ENCODE data around the gene PARM1.
A peak's percentile ranks its signal among the peaks of the same experiment; 100 is the strongest.

Gene PARM1

GRCh38 chr4:75035321-75035720, 102.4 kb downstream of the PARM1 start:
- no peak for DNase-seq

GRCh38 chr4:75036046-75036830, 103.3 kb downstream of the PARM1 start:
- DNase-seq, result no peak

GRCh38 chr4:75037252-75037651, 104.3 kb downstream of the PARM1 start:
- DNase-seq, result no peak

GRCh38 chr4:75038376-75038775, 105.5 kb downstream of the PARM1 start:
- DNase-seq, result no peak

- DNase-seq, result no peak
Measured at GRCh38 chr4:75040703-75041102, 107.8 kb downstream of the PARM1 start.

- DNase-seq, result no peak
Measured at GRCh38 chr4:75042601-75043208, 109.8 kb downstream of the PARM1 start.

- no peak for DNase-seq
Measured at GRCh38 chr4:75046226-75046625, 113.3 kb downstream of the PARM1 start.

- no peak for DNase-seq
Measured at GRCh38 chr4:75046641-75047040, 113.7 kb downstream of the PARM1 start.

GRCh38 chr4:75048208-75048879, 115.4 kb downstream of the PARM1 start:
- no peak for DNase-seq

- no peak for DNase-seq
Measured at GRCh38 chr4:75051431-75051830, 118.5 kb downstream of the PARM1 start.

- no peak for DNase-seq
Measured at GRCh38 chr4:75053352-75053751, 120.4 kb downstream of the PARM1 start.

GRCh38 chr4:75054078-75054477, 121.2 kb downstream of the PARM1 start:
- no peak for DNase-seq

GRCh38 chr4:75056277-75056676, 123.4 kb downstream of the PARM1 start:
- no peak for DNase-seq

GRCh38 chr4:75057369-75057768, 124.5 kb downstream of the PARM1 start:
- no peak for DNase-seq

GRCh38 chr4:75058486-75058885, 125.6 kb downstream of the PARM1 start:
- no peak for DNase-seq

GRCh38 chr4:75063433-75063832, 130.5 kb downstream of the PARM1 start:
- DNase-seq, result no peak

- peak; percentile 12 for DNase-seq
Measured at GRCh38 chr4:75065909-75066308, 133.0 kb downstream of the PARM1 start.

- DNase-seq, result no peak
Measured at GRCh38 chr4:75069493-75070074, 136.7 kb downstream of the PARM1 start.

- DNase-seq, result no peak
Measured at GRCh38 chr4:75071317-75071716, 138.4 kb downstream of the PARM1 start.

- no peak for DNase-seq
Measured at GRCh38 chr4:75080888-75081287, 148.0 kb downstream of the PARM1 start.

GRCh38 chr4:75081561-75081960, 148.6 kb downstream of the PARM1 start:
- no peak for DNase-seq

GRCh38 chr4:75087416-75087815, 154.5 kb downstream of the PARM1 start:
- no peak for DNase-seq

GRCh38 chr4:75087865-75088264, 154.9 kb downstream of the PARM1 start:
- no peak for DNase-seq

GRCh38 chr4:75089206-75089605, 156.3 kb downstream of the PARM1 start:
- DNase-seq, result no peak

Measured in DMS 273 treated with DMSO at 0.1 percent for 48 hours (cell line).